BJ (cell line): ENCODE measurements around the gene SCG3. TPM values are rescaled to one million over a fixed set of nuclear protein-coding genes. Genes with fewer than 3 reads are reported as not detected.

Source experiments
- CTCF ChIA-PET: fragments of 350-600 bp; formaldehyde crosslinking; extraction: SDS; loops from one replicate; lab custom pipeline; 2021; ENCODE audit warnings: antibody characterized with exemption, inconsistent platforms; lab: Yijun Ruan, JAX
- POLR2A ChIA-PET: fragments of 300-600 bp; sonication (Branson Sonifier 250); formaldehyde crosslinking; extraction: SDS; loops from one replicate; lab custom pipeline; 2021; ENCODE audit warnings: antibody characterized with exemption; lab: Charles Lee
- DNase-seq: peaks from one replicate; pipeline ENCODE4 v3.0.0-alpha.2; 2011; ENCODE audit warnings: low read depth
- H3K27me3 ChIP-seq: 2 replicates; pipeline ENCODE4 v1.6.0; 2011; ENCODE audit warnings: low read length; ENCODE audit not compliant: control insufficient read depth, insufficient read depth
- H3K36me3 ChIP-seq: 2 replicates; pipeline ENCODE4 v1.5.1; 2011; ENCODE audit warnings: low read length; ENCODE audit not compliant: control insufficient read depth, insufficient read depth
- H3K4me3 ChIP-seq: 2 replicates; pipeline ENCODE4 v1.5.1; 2011; ENCODE audit warnings: low read depth, mild to moderate bottlenecking, control low read depth, low read length
- polyA plus RNA-seq: library from polyadenylated mRNA; depleted of rRNA; stranded (reverse); fragments of >200 nt; gene quantifications from 2 replicates; pipeline ENCODE4 v1.2.3, GENCODE V29; 2011
- TF ChIP-seq, protein P1 (sequence below): IDR thresholded peaks from 2 replicates; pipeline ENCODE4 v1.5.1; 2011; ENCODE audit warnings: low read depth, mild to moderate bottlenecking, control low read depth, inconsistent platforms, low read length, moderate library complexity; ENCODE audit not compliant: insufficient read depth

The SCG3 gene
- polyA plus RNA-seq, 1 experiment: not detected

DNA sequence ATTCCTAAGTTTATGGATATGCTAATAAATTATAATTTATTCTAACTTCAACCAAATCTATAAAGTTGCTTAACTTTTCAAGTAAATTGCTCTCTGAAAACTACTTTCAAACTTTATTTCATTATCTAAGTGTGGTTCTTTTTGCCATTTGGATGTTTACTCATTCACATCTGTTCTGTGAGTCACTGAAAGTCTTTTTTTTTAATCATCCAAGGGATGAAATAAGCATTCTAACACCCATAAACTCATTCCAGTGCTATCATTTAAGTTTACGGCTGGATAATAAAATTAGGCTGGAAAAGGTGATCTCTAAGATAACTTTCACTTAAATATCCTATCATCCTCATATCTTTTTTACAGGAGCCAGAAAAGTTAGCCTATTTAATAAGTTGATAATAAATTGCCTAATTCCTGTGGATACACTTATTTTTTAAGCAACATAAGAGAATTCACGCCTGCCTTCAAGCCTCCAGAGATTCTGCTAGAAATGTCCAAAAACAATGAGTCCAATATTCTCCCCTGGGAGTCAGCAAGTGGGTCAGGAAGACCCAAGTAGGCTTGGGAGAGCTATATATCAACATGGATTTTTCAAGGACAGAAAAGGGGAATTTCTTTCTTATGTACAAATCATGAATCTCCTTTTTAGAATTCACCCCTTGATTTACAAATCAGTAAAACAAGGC is 25.8 kb downstream of the SCG3 start:
- CTCF ChIA-PET: interaction anchor here (1.4 to 1.8 kb wide), 2 partner anchors 57 to 70 kb away, joined by 5 to 8 read pairs; no protein-coding TSS in a partner anchor

DNA sequence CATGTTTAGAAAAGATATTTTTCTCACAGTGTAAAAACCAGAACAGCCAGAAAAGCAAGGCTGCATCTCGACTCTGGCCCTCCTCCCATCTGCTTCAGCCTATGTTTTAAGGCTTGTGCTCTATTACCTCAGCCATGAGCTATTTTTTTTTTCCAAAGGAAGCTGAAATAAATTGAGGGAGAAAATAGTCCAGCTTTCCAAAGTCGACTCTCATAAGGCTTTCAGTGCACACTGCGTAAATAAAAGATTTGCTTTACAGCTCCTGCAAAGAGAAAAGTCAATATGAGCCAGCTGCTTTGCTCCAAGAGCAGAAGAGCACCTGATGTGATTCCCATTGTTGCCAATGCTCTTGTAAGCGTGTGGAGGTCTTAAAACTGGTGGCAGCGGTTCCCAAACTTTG is 26.7 kb downstream of the SCG3 start:
- ChIA-PET POLR2A (no interaction called here), CTCF (no interaction called here)
- no peak overlapping the region for H3K4me3 ChIP-seq
- no peaks in the 10 kb centered on the region for H3K36me3 ChIP-seq
- H3K27me3 ChIP-seq: peaks cover 5% of the 10 kb centered on the region
- no peak for DNase-seq
- TF ChIP-seq, protein P1, sequence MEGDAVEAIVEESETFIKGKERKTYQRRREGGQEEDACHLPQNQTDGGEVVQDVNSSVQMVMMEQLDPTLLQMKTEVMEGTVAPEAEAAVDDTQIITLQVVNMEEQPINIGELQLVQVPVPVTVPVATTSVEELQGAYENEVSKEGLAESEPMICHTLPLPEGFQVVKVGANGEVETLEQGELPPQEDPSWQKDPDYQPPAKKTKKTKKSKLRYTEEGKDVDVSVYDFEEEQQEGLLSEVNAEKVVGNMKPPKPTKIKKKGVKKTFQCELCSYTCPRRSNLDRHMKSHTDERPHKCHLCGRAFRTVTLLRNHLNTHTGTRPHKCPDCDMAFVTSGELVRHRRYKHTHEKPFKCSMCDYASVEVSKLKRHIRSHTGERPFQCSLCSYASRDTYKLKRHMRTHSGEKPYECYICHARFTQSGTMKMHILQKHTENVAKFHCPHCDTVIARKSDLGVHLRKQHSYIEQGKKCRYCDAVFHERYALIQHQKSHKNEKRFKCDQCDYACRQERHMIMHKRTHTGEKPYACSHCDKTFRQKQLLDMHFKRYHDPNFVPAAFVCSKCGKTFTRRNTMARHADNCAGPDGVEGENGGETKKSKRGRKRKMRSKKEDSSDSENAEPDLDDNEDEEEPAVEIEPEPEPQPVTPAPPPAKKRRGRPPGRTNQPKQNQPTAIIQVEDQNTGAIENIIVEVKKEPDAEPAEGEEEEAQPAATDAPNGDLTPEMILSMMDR: no peak

More for the DNA sequence above, 25.8 kb downstream of the SCG3 start:
- DNase-seq: no peak
- Histone ChIP-seq H3K36me3 (no peaks in the 10 kb centered on the region), H3K27me3 (peaks cover 5% of the 10 kb centered on the region), H3K4me3 (no peak overlapping the region)
- TF ChIP-seq, protein P1: no peak
- POLR2A ChIA-PET: no interaction called here

DNA sequence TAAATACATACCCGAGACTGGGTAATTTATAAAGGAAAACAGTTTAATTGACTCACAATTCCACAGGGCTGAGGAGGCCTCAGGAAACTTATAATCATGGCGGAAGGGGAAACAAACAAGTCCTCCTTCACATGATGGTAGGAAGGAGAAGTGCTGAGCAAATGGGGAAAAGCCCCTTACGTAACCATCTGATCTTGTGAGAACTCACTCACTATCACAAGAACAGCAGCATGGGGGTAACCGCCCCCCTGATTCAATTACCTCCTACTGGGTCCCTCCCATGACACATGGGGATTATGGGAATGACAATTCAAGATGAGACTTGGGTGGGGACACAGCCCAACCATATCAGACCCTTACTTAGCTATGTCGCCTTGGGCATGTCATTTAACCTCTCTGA is 27.7 kb downstream of the SCG3 start:
- DNase-seq: no peak
- no peak overlapping the region for H3K4me3 ChIP-seq
- TF ChIP-seq, protein P1: no peak
- CTCF ChIA-PET: interaction anchor here (1.1 kb wide), 1 partner anchor 20 kb away, joined by 3 read pairs; no protein-coding TSS in a partner anchor
- POLR2A ChIA-PET: no interaction called here
- no peaks in the 10 kb centered on the region for H3K36me3 ChIP-seq
- H3K27me3 ChIP-seq: peaks cover 5% of the 10 kb centered on the region

DNA sequence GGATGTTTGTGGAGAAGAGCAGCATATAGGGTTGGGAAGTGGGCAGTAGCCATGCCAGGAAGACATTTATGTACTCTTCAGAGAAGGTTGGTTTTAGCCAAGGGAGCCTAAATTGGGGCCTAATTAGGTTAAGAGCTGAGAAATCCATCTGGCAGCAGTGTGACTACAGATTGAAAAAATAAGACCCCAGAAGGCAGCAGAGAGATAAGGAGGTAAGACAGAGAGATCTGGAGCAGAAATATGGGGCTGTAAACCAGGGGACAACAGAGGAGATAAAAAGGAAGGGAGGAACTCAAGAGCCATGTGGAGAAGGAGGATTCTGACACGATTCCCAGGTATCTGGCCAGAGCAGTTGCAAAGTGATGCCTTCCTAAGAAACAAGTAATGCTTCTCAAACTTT is 32.9 kb downstream of the SCG3 start:
- CTCF ChIA-PET: no interaction called here

DNA sequence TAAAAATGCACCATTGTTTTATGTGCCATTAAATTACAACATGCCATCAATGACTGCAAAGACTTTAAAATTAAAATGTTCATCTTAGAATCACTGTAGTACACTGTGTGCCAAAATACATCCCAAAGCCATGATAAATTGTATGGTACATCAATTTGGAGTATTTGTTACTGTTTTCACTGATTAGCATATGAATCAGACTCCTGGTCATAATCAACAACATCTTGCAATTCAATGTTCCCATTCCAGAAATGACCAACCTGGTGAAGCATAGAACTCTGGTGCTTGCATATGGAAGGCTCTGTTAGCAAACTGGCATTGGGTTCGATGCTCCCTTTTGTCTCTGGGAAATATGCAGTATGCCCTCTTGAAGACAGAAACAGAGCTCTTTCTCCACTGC is 33.6 kb downstream of the SCG3 start:
- Histone ChIP-seq H3K27me3 (peaks cover 2% of the 10 kb centered on the region), H3K36me3 (no peaks in the 10 kb centered on the region), H3K4me3 (no peak overlapping the region)
- CTCF ChIA-PET: interaction anchor here (1.5 kb wide), 1 partner anchor 65 kb away, joined by 3 read pairs; no protein-coding TSS in a partner anchor
- DNase-seq: no peak
- POLR2A ChIA-PET: no interaction called here
- TF ChIP-seq, protein P1: no peak

More for the DNA sequence above, 32.9 kb downstream of the SCG3 start:
- POLR2A ChIA-PET: no interaction called here
- Histone ChIP-seq H3K4me3 (no peak overlapping the region), H3K36me3 (no peaks in the 10 kb centered on the region), H3K27me3 (peaks cover 2% of the 10 kb centered on the region)
- DNase-seq: no peak
- TF ChIP-seq, protein P1: no peak
